ENCODE data around the gene POU2F1. TPM values are rescaled to one million over a fixed set of nuclear protein-coding genes. Genes with fewer than 3 reads are reported as not detected.

Gene POU2F1
- polyA plus RNA-seq, 1 donor (not counting 4 experiments of a cell fraction or from before 2014, with no cell fraction given): 3.2 TPM

- TF ChIP-seq EZH2 (IDR thresholded peaks at IDR 0.05; ENCODE audit: low read length): no peak
- TF ChIP-seq, protein P1, sequence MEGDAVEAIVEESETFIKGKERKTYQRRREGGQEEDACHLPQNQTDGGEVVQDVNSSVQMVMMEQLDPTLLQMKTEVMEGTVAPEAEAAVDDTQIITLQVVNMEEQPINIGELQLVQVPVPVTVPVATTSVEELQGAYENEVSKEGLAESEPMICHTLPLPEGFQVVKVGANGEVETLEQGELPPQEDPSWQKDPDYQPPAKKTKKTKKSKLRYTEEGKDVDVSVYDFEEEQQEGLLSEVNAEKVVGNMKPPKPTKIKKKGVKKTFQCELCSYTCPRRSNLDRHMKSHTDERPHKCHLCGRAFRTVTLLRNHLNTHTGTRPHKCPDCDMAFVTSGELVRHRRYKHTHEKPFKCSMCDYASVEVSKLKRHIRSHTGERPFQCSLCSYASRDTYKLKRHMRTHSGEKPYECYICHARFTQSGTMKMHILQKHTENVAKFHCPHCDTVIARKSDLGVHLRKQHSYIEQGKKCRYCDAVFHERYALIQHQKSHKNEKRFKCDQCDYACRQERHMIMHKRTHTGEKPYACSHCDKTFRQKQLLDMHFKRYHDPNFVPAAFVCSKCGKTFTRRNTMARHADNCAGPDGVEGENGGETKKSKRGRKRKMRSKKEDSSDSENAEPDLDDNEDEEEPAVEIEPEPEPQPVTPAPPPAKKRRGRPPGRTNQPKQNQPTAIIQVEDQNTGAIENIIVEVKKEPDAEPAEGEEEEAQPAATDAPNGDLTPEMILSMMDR (optimal IDR thresholded peaks at IDR 0.05 in 1 of 3, IDR thresholded peaks at IDR 0.05 in 1 of 3, conservative IDR thresholded peaks at IDR 0.05 in 1 of 3; ENCODE audit: extremely low read depth in 1 of 3, insufficient read depth in 2 of 3, low read length in 3 of 3): no peak
- no peak overlapping the region for H3K9ac ChIP-seq (ENCODE audit: control insufficient read depth, extremely low read depth, insufficient read depth, low read length)
- H3K27ac ChIP-seq (ENCODE audit: control insufficient read depth, insufficient read depth, low read length): no peak overlapping the region
- dilution Hi-C loops (cut with MboI; ENCODE audit: extremely low pct_ligation_motif_present, low sequenced_read_pairs): no loop called here
- H4K20me1 ChIP-seq (ENCODE audit: control insufficient read depth, extremely low read depth, insufficient read depth, low read length): no peaks in the 10 kb centered on the region
- no peak for FAIRE-seq
- no peaks in the 10 kb centered on the region for H3K4me1 ChIP-seq (ENCODE audit: control insufficient read depth, extremely low read depth, insufficient read depth, low read length)
- no peaks in the 10 kb centered on the region for H3K79me2 ChIP-seq (ENCODE audit: control insufficient read depth, insufficient read depth, low read length)
- H3K27me3 ChIP-seq (ENCODE audit: control insufficient read depth, extremely low read depth, insufficient read depth, low read length): no peaks in the 10 kb centered on the region
- H3K36me3 ChIP-seq (ENCODE audit: control insufficient read depth in 2 of 2, extremely low read depth in 1 of 2, insufficient read depth in 2 of 2, low read length in 2 of 2): peaks cover 2% of the 10 kb centered on the region in 2 experiments
- no peak overlapping the region for H3K4me2 ChIP-seq (ENCODE audit: control insufficient read depth, extremely low read depth, insufficient read depth, low read depth, low read length)
- H3K9me3 ChIP-seq (ENCODE audit: control insufficient read depth, low read depth, low read length): no peaks in the 10 kb centered on the region
- H3K9me1 ChIP-seq (ENCODE audit: control insufficient read depth, extremely low read depth, insufficient read depth, low read length): no peaks in the 10 kb centered on the region
- no peak for DNase-seq (ENCODE audit: low read depth, low spot score)
- H2AFZ ChIP-seq (ENCODE audit: control insufficient read depth, low read length): no peak overlapping the region
- no peak overlapping the region for H3K4me3 ChIP-seq (ENCODE audit: control insufficient read depth in 2 of 3, extremely low read depth in 1 of 3, insufficient read depth in 2 of 3, low read depth in 1 of 3, low read length in 3 of 3)
These were observed 166.7 kb downstream of the POU2F1 start for GRCh38 chr1:167387251-167387910.

DNA sequence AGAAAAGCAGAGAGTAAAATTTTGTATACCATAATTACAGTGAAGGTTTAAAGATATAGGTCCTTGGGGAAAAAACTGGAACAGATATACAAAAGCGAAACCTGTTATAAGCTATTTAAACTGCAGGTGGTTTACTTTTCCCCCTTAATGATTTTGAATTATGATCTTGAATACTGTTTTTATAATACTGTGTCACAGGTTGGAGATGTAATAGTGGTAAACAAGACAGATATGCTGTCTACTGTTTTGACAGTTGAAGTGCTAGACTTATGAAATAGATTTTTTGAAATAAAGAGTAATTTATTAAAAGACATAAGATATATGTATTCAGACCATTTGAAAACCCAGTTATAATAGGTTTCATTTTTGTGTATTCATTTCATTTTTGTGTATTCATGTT lies 168.3 kb downstream of the POU2F1 start:
- no peaks in the 10 kb centered on the region for H3K9me1 ChIP-seq (ENCODE audit: control insufficient read depth, extremely low read depth, insufficient read depth, low read length)
- H3K4me1 ChIP-seq (ENCODE audit: control insufficient read depth, extremely low read depth, insufficient read depth, low read length): no peaks in the 10 kb centered on the region
- no peak overlapping the region for H3K9ac ChIP-seq (ENCODE audit: control insufficient read depth, extremely low read depth, insufficient read depth, low read length)
- dilution Hi-C loops (cut with MboI; ENCODE audit: extremely low pct_ligation_motif_present, low sequenced_read_pairs): no loop called here
- no peaks in the 10 kb centered on the region for H3K9me3 ChIP-seq (ENCODE audit: control insufficient read depth, low read depth, low read length)
- H3K79me2 ChIP-seq (ENCODE audit: control insufficient read depth, insufficient read depth, low read length): no peaks in the 10 kb centered on the region
- H3K27ac ChIP-seq (ENCODE audit: control insufficient read depth, insufficient read depth, low read length): no peak overlapping the region
- H3K27me3 ChIP-seq (ENCODE audit: control insufficient read depth, extremely low read depth, insufficient read depth, low read length): no peaks in the 10 kb centered on the region
- TF ChIP-seq, protein P1 (optimal IDR thresholded peaks at IDR 0.05 in 1 of 3, IDR thresholded peaks at IDR 0.05 in 1 of 3, conservative IDR thresholded peaks at IDR 0.05 in 1 of 3; ENCODE audit: extremely low read depth in 1 of 3, insufficient read depth in 2 of 3, low read length in 3 of 3): no peak
- TF ChIP-seq EZH2 (IDR thresholded peaks at IDR 0.05; ENCODE audit: low read length): no peak
- peaks cover 0 to 2% of the 10 kb centered on the region in 2 experiments for H3K36me3 ChIP-seq (ENCODE audit: control insufficient read depth in 2 of 2, extremely low read depth in 1 of 2, insufficient read depth in 2 of 2, low read length in 2 of 2)
- H2AFZ ChIP-seq (ENCODE audit: control insufficient read depth, low read length): no peak overlapping the region
- FAIRE-seq (no peak), DNase-seq (ENCODE audit: low read depth, low spot score) (no peak)
- no peak overlapping the region for H3K4me2 ChIP-seq (ENCODE audit: control insufficient read depth, extremely low read depth, insufficient read depth, low read depth, low read length)
- no peaks in the 10 kb centered on the region for H4K20me1 ChIP-seq (ENCODE audit: control insufficient read depth, extremely low read depth, insufficient read depth, low read length)
- no peak overlapping the region for H3K4me3 ChIP-seq (ENCODE audit: control insufficient read depth in 2 of 3, extremely low read depth in 1 of 3, insufficient read depth in 2 of 3, low read depth in 1 of 3, low read length in 3 of 3)
